ENCODE measurements around the gene SIN3A.
A peak's percentile ranks its signal among the peaks of the same experiment; 100 is the strongest.

DNA sequence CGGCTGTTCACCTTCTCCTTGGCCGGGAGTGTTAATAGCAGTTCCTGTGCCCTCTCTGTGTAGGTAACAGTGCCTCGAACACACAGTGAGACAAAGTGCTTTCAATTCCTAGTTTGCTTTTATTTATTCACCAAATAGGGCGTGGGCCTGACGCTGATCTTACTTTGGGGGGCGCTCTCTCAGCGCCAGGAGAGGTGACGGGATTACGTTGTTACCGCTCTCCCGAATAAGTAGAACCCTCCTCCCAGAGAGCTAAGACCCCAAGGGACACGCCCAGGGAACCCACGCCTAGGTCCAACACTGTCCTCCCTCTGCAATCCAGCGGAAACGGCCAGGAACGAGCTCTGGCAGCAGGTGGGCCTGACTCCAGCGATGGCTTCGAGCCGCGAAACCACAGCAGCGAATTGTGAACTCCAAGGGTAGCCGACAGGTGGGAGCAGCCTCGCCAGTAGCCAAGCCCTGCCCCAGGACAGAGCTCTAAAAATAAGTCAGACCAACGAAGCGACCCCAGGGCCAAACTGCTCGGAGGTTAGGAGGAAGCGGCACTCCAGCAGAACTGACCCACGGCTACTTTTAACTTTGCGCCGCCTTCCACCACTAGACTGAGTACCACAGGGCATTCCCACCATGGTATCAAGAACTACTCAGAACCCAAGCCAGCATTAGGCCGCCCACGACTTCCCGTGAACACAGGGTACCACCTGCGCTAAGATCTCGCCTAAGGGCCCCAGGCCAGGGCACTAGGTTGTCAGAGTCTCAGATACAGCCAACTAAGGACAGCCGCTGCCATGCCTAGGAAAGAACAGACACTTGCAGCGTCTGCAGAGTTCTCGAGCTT lies 1.6 kb upstream of the SIN3A start:
- TF ChIP-seq, protein P1, sequence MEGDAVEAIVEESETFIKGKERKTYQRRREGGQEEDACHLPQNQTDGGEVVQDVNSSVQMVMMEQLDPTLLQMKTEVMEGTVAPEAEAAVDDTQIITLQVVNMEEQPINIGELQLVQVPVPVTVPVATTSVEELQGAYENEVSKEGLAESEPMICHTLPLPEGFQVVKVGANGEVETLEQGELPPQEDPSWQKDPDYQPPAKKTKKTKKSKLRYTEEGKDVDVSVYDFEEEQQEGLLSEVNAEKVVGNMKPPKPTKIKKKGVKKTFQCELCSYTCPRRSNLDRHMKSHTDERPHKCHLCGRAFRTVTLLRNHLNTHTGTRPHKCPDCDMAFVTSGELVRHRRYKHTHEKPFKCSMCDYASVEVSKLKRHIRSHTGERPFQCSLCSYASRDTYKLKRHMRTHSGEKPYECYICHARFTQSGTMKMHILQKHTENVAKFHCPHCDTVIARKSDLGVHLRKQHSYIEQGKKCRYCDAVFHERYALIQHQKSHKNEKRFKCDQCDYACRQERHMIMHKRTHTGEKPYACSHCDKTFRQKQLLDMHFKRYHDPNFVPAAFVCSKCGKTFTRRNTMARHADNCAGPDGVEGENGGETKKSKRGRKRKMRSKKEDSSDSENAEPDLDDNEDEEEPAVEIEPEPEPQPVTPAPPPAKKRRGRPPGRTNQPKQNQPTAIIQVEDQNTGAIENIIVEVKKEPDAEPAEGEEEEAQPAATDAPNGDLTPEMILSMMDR (conservative IDR thresholded peaks at IDR 0.05; ENCODE audit: low read depth, low read length), result peak; percentile 51
- no peak for TF ChIP-seq EZH2 (IDR thresholded peaks at IDR 0.05; ENCODE audit: borderline replicate concordance, low read depth, low read length, poor library complexity, severe bottlenecking)
